K562 (cell line): ENCODE results near the gene TLR6. TPM values are rescaled to one million over a fixed set of nuclear protein-coding genes. Genes with fewer than 3 reads are reported as not detected.

Experiments used
- BACH1 ChIP-seq: fragments of 200-800 bp; sonication (Bioruptor generic); IDR thresholded peaks from 2 replicates; pipeline ENCODE4 v1.6.1; 2016; ENCODE audit warnings: missing genetic modification characterization, missing compliant biosample characterization
- C11orf30 ChIP-seq: fragments of 450-650 bp; IDR thresholded peaks from 2 replicates; pipeline ENCODE4 v1.6.1; 2016; ENCODE audit warnings: low read depth, mild to moderate bottlenecking
- CEBPG ChIP-seq, 3 experiments: fragments of 200-800 bp in 1 of 3; sonication (Bioruptor generic) in 1 of 3; sonication (generic) in 1 of 3; formaldehyde crosslinking in 1 of 3; IDR thresholded peaks in 2 of 3; conservative IDR thresholded peaks in 1 of 3; 2 replicates each; pipeline versions ENCODE4 v1.6.1 to v1.8.0; 2016 to 2022; ENCODE audit warnings: missing compliant biosample characterization in 2 of 3, missing genetic modification characterization in 2 of 3, mild to moderate bottlenecking in 1 of 3, missing genetic modification reagents in 1 of 3
- ELK3 ChIP-seq: fragments of 450-650 bp; formaldehyde crosslinking; IDR thresholded peaks from 2 replicates; pipeline ENCODE4 v1.4.0; 2020; ENCODE audit warnings: mild to moderate bottlenecking
- FOXA3 ChIP-seq, 2 experiments: fragments of 450-650 bp in 1 of 2; sonication (generic) in 1 of 2; formaldehyde crosslinking; IDR thresholded peaks in 1 of 2; conservative IDR thresholded peaks in 1 of 2; 2 replicates each; pipeline versions ENCODE4 v1.4.0 to v1.8.0; 2020 to 2022; ENCODE audit warnings: mild to moderate bottlenecking in 2 of 2, missing genetic modification reagents in 1 of 2
- FOXK2 ChIP-seq, 2 experiments: fragments of 450-650 bp; IDR thresholded peaks in 1 of 2; conservative IDR thresholded peaks in 1 of 2; 2 replicates each; pipeline ENCODE4 v1.6.1; 2016; ENCODE audit warnings: low read depth in 2 of 2, mild to moderate bottlenecking in 1 of 2
- GATAD2A ChIP-seq: fragments of 450-650 bp; IDR thresholded peaks from 2 replicates; pipeline ENCODE4 v1.6.1; 2017
- HNRNPL ChIP-seq: fragments of 200-400 bp; formaldehyde crosslinking; IDR thresholded peaks from 2 replicates; pipeline ENCODE4 v1.6.1; 2017; ENCODE audit warnings: low read depth, mild to moderate bottlenecking, low read length
- MAFK ChIP-seq: IDR thresholded peaks from 2 replicates; pipeline ENCODE4 v1.6.1; 2011; ENCODE audit warnings: low read length, improper control_type of control experiment
- MECOM ChIP-seq: fragments of 250-450 bp; sonication (Bioruptor Pico); IDR thresholded peaks from 2 replicates; pipeline ENCODE4 v1.8.0; 2022; ENCODE audit warnings: inconsistent platforms
- PATZ1 ChIP-seq: fragments of 250-450 bp; sonication (Bioruptor Pico); IDR thresholded peaks from 2 replicates; pipeline ENCODE4 v1.5.0; 2020; ENCODE audit warnings: mild to moderate bottlenecking, borderline replicate concordance
- PCBP2 ChIP-seq: fragments of 200-400 bp; formaldehyde crosslinking; IDR thresholded peaks from 2 replicates; pipeline ENCODE4 v1.6.1; 2018; ENCODE audit warnings: low read length, low read depth, mild to moderate bottlenecking, moderate library complexity; ENCODE audit not compliant: poor library complexity, severe bottlenecking
- SAP30 ChIP-seq: fragments of 200-600 bp; sonication (generic); IDR thresholded peaks from 2 replicates; pipeline ENCODE4 v1.6.1; 2012; ENCODE audit warnings: borderline replicate concordance, low read depth, mild to moderate bottlenecking, moderate library complexity, low read length, control low read depth, inconsistent platforms; ENCODE audit not compliant: insufficient read depth, poor library complexity, severe bottlenecking
- SMARCA4 ChIP-seq: fragments of 450-650 bp; IDR thresholded peaks from 2 replicates; pipeline ENCODE4 v1.6.1; 2016
- U2AF2 ChIP-seq: fragments of 200-400 bp; formaldehyde crosslinking; optimal IDR thresholded peaks from 2 replicates; pipeline ENCODE3; 2017; ENCODE audit warnings: low read depth, mild to moderate bottlenecking, low read length
- ZBED1 ChIP-seq: IDR thresholded peaks from 2 replicates; pipeline ENCODE4 v1.6.1; 2014
- ZBTB11 ChIP-seq, 3 experiments: fragments of 200-800 bp in 1 of 3; fragments of 250-450 bp in 1 of 3; fragments of 450-650 bp in 1 of 3; sonication (Bioruptor Pico) in 1 of 3; sonication (Bioruptor generic) in 1 of 3; formaldehyde crosslinking in 1 of 3; IDR thresholded peaks; 2 replicates each; pipeline versions ENCODE4 v1.6.1 to v1.8.0; 2016 to 2022; ENCODE audit warnings: mild to moderate bottlenecking in 2 of 3, missing genetic modification characterization in 2 of 3, missing compliant biosample characterization in 1 of 3, moderate library complexity in 1 of 3
- ZEB2 ChIP-seq: fragments of 450-650 bp; IDR thresholded peaks from 2 replicates; pipeline ENCODE4 v1.6.1; 2016
- ZNF699 ChIP-seq: fragments of 250-450 bp; sonication (Bioruptor Pico); IDR thresholded peaks from 2 replicates; pipeline ENCODE4 v1.8.0; 2021; ENCODE audit warnings: mild to moderate bottlenecking, moderate library complexity; ENCODE audit not compliant: insufficient replicate concordance
- ZSCAN32 ChIP-seq: fragments of 450-650 bp; formaldehyde crosslinking; IDR thresholded peaks from 2 replicates; pipeline ENCODE4 v1.4.0; 2020; ENCODE audit warnings: mild to moderate bottlenecking, moderate library complexity
- polyA plus RNA-seq, 8 experiments: library from polyadenylated mRNA; depleted of rRNA in 4 of 8; stranded (reverse) in 5 of 8; unstranded in 3 of 8; fragments of >200 nt; fragmentation: Nextera tagmentation in 2 of 8; fragmentation: Illumina TruSeq in 1 of 8; extraction: Ambion mirVana in 2 of 8; extraction: Trizol in 1 of 8; gene quantifications; 2 replicates each; pipeline versions ENCODE4 v1.2.1 to v1.2.3, GENCODE V29; 2011 to 2014; ENCODE audit warnings: inconsistent platforms in 1 of 8, missing spikeins in 1 of 8
- total RNA-seq, 7 experiments: library from RNA; depleted of rRNA in 6 of 7; stranded (reverse); fragments of >200 nt in 6 of 7; fragmentation: Illumina TruSeq in 2 of 7; extraction: Trizol in 2 of 7; gene quantifications; 2 replicates each; pipeline versions ENCODE4 v1.2.1 to v1.2.3, GENCODE V29; 2011 to 2021; ENCODE audit warnings: low replicate concordance in 1 of 7

TLR6 gene
- total and polyA plus RNA-seq, 9 of the 15 experiments (the other 6 are each of a cell fraction or from before 2014, with no cell fraction given) = 0.08 to 1.9 (median 0.91) TPM

GRCh38 chr4:38872620-38873019, 16.0 kb upstream of the TLR6 start (continued):
- TF ChIP-seq BACH1 (peak; percentile 23; the same call in 1 of the 2 replicates), ZSCAN32 (no peak), CEBPG (CRISPR knock-in tag; IDR thresholded peaks at IDR 0.05) (no peak), CEBPG (tag; conservative IDR thresholded peaks at IDR 0.05 in 1 of 2, IDR thresholded peaks at IDR 0.05 in 1 of 2) (peak; percentile 38 to 42; a peak in 2 of 4 replicates), GATAD2A (no peak), U2AF2 (no peak), SMARCA4 (no peak), FOXA3 (CRISPR knock-in tag; conservative IDR thresholded peaks at IDR 0.05 in 1 of 2, IDR thresholded peaks at IDR 0.05 in 1 of 2) (peak; percentile 89), MECOM (no peak), ZEB2 (no peak), HNRNPL (no peak), MAFK (peak; percentile 36; the same call in 1 of the 2 replicates), SAP30 (no peak), PCBP2 (no peak), ZBTB11 (CRISPR knock-in tag; IDR thresholded peaks at IDR 0.05) (0 out of 6 replicates have a peak, but pooled peaks of 1 of the 3 experiments have one; percentile 17), ZBED1 (no peak), C11orf30 (peak; percentile 56; the same call in 1 of the 2 replicates), ELK3 (CRISPR knock-in tag) (no peak), PATZ1 (no peak), FOXK2 (conservative IDR thresholded peaks at IDR 0.05 in 1 of 2, IDR thresholded peaks at IDR 0.05 in 1 of 2; ENCODE audit: low read depth in 2 of 2) (peak; percentile 85 to 91), ZNF699 (CRISPR knock-in tag) (no peak)
